Loucy (cell line): ENCODE data around the gene PIAS3.
"Not testable (repeated sequence)": the region's sequence is repeated elsewhere in the genome, so short reads cannot be mapped to it uniquely, and the experiment has no call there.

Experiments
- H2AFZ ChIP-seq: fragments of 200-600 bp; sonication (generic); 2 replicates; pipeline ENCODE4 v1.6.0; 2016; ENCODE audit warnings: antibody characterized with exemption, mild to moderate bottlenecking, low read length, moderate library complexity
- H3F3A ChIP-seq: fragments of 200-600 bp; 2 replicates; pipeline ENCODE4 v1.6.0; 2016; ENCODE audit warnings: antibody characterized with exemption, low read depth, mild to moderate bottlenecking
- H3K27me3 ChIP-seq: fragments of 200-600 bp; sonication (generic); 2 replicates; pipeline ENCODE4 v1.6.1; 2014; ENCODE audit warnings: low read length, mild to moderate bottlenecking; ENCODE audit not compliant: insufficient read depth, poor library complexity, severe bottlenecking
- H3K36me3 ChIP-seq: fragments of 200-600 bp; sonication (generic); 2 replicates; pipeline ENCODE4 v1.6.1; 2016; ENCODE audit warnings: low read length; ENCODE audit not compliant: insufficient read depth
- H3K4me1 ChIP-seq: fragments of 200-600 bp; sonication (generic); 2 replicates; pipeline ENCODE4 v1.5.1; 2014; ENCODE audit warnings: low read length, mild to moderate bottlenecking; ENCODE audit not compliant: insufficient read depth, poor library complexity, severe bottlenecking
- H3K4me2 ChIP-seq: fragments of 200-600 bp; sonication (generic); 2 replicates; pipeline ENCODE4 v1.6.0; 2014; ENCODE audit warnings: antibody characterized with exemption, low read length, low read depth, mild to moderate bottlenecking; ENCODE audit not compliant: poor library complexity, severe bottlenecking
- H3K4me3 ChIP-seq: fragments of 200-600 bp; sonication (generic); 2 replicates; pipeline ENCODE4 v1.5.1; 2014; ENCODE audit warnings: low read length, mild to moderate bottlenecking, mixed read lengths; ENCODE audit not compliant: poor library complexity, severe bottlenecking
- H3K79me2 ChIP-seq: fragments of 200-600 bp; sonication (generic); 2 replicates; pipeline ENCODE4 v1.6.1; 2014; ENCODE audit warnings: low read length; ENCODE audit not compliant: insufficient read depth
- H3K9ac ChIP-seq: fragments of 200-600 bp; sonication (generic); 2 replicates; pipeline ENCODE4 v1.6.0; 2014; ENCODE audit warnings: mild to moderate bottlenecking, low read depth, low read length, moderate library complexity; ENCODE audit not compliant: poor library complexity, severe bottlenecking
- H3K9me2 ChIP-seq: fragments of 200-600 bp; sonication (generic); replicated peaks from 2 replicates; pipeline ENCODE4 v1.6.1; 2016; ENCODE audit warnings: low read depth, low read length, mixed read lengths
- H3K9me3 ChIP-seq: fragments of 200-600 bp; sonication (generic); 2 replicates; pipeline ENCODE4 v1.6.1; 2014; ENCODE audit warnings: mild to moderate bottlenecking, antibody characterized with exemption, low read length, low read depth; ENCODE audit not compliant: insufficient read depth
- H4K20me1 ChIP-seq: fragments of 200-600 bp; sonication (generic); 2 replicates; pipeline ENCODE4 v1.6.0; 2014; ENCODE audit warnings: antibody characterized with exemption, low read length, mild to moderate bottlenecking; ENCODE audit not compliant: insufficient read depth, poor library complexity, severe bottlenecking
- EZH2phosphoT487 ChIP-seq: fragments of 200-600 bp; IDR thresholded peaks from 2 replicates; pipeline ENCODE4 v1.6.1; 2018; ENCODE audit warnings: antibody characterized with exemption, mild to moderate bottlenecking, moderate library complexity, borderline replicate concordance
- TF ChIP-seq, protein P1 (sequence below): fragments of 200-600 bp; sonication (generic); conservative IDR thresholded peaks from 2 replicates; pipeline ENCODE4 v1.5.1; 2014; ENCODE audit warnings: mild to moderate bottlenecking, antibody characterized with exemption, low read length

Gene PIAS3

DNA sequence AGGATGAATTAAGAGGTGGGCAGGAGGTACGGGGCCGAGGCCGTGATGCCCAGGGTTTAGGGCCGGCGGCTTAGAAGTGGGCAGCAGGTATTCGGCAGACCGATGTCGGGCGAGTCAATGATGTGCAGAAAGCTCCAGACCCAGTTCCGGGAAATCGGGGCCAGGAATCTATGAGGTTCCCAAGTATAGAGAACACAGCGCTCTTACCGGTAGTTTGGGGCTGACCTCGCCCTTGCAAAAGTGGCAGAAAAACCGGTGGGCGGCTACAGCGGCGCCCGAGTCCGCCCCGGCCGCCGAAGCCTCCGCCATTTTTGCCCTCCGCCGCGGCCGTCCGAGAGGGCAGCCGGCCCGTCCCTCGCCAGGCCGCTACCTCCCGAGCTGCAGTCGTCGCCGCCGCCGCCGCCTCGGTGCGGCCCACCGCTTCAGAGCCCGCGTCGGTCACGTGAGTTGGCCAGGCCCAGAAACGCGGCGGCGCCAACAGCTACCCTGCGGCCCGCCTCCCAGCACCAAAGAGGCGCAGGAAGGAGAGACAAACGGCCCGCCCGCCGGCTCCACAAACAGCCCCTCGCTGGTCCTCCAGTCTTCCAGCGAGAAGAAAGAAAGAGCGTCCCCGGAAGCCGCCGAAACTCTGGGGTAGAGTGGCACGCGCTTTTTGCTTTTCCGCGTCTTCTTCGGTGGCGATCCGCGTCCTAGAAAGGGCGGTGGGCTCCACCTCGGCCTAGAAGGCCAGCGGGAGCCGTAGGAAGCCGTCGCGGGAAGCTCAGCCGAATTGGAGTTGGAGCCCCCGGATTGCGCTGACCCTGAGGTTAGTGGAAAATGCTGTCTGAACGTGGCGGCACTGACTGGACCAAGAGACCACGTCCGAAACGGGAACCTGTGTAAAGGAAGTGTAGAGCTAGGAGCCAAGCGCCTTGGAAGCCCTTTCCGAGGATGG lies 35.0 kb downstream of the PIAS3 start, which contains the start of the genes POLR3C and RNF115:
TSS of gene POLR3C (plus strand) at position 636 of the 934 bp plus-strand sequence. CDS start 1,577 bp downstream, outside the sequence.
TSS of gene RNF115 (minus strand) at position 531 of the 934 bp plus-strand sequence. CDS start at position 309, 222 bp downstream.
- Histone ChIP-seq H3K79me2 (peaks cover 43% of the 10 kb centered on the region), H3K9ac (peak within 1 kb of the TSS; percentile 84), H3K4me3 (peak within 1 kb of the TSS; percentile 89)

DNA sequence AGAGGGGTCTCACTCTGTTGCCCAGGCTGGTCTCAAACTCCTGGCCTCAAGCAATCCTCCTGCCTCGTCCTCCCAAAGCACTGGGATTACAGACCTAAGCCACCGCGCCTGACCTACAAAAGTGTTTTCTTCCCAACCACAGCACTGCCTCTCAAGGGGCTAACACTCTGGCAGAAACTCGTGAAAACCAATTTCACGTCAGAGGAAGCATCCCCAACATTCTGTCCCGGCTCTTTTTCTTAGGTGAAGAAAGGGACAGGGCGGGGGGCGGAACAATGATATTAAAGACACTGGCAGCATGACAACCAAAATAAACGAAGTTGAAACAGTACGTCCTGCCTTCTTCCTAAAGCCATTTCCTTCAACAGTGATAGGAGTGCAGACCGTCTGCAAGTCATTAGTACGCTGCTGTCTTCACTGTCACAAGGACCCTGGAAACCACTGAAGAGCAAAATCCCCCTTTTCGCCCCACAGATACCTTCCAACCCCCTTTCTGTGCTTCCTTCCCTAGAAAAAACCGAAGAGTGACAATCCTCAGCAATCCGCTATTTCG lies 36.0 kb downstream of the PIAS3 start:
- Histone ChIP-seq H3K36me3 (peaks cover 11% of the 10 kb centered on the region; the same call in 1 of the 2 replicates), H3K79me2 (peaks cover 43% of the 10 kb centered on the region), H3K4me2 (peak overlapping the region; percentile 42), H3K4me1 (peaks cover 27% of the 10 kb centered on the region), H3K4me3 (peak overlapping the region; percentile 49), H4K20me1 (peaks cover 21% of the 10 kb centered on the region)
- H2AFZ ChIP-seq, H3K27me3 ChIP-seq, H3K9me3 ChIP-seq, H3K9me2 ChIP-seq, H3K9ac ChIP-seq, H3F3A ChIP-seq: not testable (repeated sequence)

More for the DNA sequence above, 35.0 kb downstream of the PIAS3 start, which contains the start of the genes POLR3C and RNF115:
- Histone ChIP-seq H3K27me3 (no peaks in the 10 kb centered on the region), H3K9me2 (no peaks in the 10 kb centered on the region), H3K9me3 (no peaks in the 10 kb centered on the region), H3K36me3 (peaks cover 21% of the 10 kb centered on the region; the same call in 1 of the 2 replicates), H2AFZ (peak within 1 kb of the TSS; percentile 94), H3K4me2 (peak within 1 kb of the TSS; percentile 82), H3F3A (no peaks in the 10 kb centered on the region), H3K4me1 (peaks cover 34% of the 10 kb centered on the region), H4K20me1 (peaks cover 24% of the 10 kb centered on the region)
- TF ChIP-seq EZH2phosphoT487, result no peak
- TF ChIP-seq, protein P1, sequence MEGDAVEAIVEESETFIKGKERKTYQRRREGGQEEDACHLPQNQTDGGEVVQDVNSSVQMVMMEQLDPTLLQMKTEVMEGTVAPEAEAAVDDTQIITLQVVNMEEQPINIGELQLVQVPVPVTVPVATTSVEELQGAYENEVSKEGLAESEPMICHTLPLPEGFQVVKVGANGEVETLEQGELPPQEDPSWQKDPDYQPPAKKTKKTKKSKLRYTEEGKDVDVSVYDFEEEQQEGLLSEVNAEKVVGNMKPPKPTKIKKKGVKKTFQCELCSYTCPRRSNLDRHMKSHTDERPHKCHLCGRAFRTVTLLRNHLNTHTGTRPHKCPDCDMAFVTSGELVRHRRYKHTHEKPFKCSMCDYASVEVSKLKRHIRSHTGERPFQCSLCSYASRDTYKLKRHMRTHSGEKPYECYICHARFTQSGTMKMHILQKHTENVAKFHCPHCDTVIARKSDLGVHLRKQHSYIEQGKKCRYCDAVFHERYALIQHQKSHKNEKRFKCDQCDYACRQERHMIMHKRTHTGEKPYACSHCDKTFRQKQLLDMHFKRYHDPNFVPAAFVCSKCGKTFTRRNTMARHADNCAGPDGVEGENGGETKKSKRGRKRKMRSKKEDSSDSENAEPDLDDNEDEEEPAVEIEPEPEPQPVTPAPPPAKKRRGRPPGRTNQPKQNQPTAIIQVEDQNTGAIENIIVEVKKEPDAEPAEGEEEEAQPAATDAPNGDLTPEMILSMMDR, result no peak

DNA sequence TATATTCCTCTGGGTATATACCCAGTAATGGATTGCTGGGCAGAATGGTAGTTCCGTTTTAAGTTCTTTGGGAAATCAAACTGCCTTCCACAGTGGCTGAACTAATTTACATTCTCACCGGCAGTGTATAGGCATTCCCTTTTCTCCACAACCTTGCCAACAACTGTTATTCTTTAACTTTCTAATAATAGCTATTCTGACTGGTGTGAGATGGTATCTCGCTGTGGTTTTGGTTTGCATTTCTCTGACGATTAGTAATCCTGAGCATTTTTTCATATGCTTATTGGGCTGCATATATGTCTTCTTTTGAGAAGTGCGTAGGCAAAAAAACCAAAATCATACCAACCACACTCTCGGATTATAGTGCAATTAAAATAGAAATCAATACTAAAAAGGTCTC lies 40.8 kb downstream of the PIAS3 start:
- not testable (repeated sequence) for H3K27me3 ChIP-seq, H3K4me1 ChIP-seq, H3F3A ChIP-seq, H2AFZ ChIP-seq, H3K9me3 ChIP-seq, H4K20me1 ChIP-seq, H3K36me3 ChIP-seq, H3K9ac ChIP-seq, H3K9me2 ChIP-seq
- H3K4me3 ChIP-seq, result peak overlapping the region; percentile 52
- peak overlapping the region; percentile 62 for H3K4me2 ChIP-seq
- H3K79me2 ChIP-seq, result peaks cover 10% of the 10 kb centered on the region; the same call in 1 of the 2 replicates

DNA sequence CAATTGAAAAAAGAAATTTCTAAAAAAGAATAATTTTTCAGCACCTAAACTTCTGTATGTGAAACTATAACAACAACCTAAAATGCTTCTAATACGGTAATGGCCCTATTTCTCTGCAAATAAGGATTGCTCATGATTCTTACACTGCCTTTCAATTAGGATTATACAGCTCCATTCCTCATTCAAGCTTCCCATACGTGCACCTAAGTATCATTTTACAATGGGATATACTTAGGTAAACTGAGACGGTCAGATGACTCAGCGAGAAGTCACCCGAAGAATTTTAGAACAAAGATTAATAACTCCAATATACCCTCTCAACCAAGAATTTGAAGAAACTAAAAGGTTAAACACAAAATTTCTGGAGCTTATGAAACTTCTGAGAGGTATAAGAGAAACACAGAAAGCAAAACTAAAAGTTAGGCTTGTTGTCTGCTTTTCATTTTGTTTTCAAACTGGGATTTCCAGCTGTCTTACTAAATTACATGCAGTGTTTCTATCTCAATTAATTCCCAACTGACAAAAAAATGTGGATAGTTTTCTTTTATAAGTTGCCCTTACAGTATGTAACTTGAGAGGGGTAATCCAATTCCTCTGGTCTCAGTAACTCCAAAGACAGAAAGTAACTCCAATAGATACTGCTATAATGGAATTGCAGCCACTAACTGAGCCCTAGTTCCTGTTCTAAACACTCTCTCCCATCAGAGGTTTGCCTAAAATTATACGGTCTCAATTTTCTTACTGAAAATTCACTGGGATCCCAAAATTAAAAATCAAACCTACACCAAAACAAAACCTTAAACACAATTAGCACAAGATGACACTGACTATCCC lies 45.7 kb downstream of the PIAS3 start:
- H2AFZ ChIP-seq, H3K4me2 ChIP-seq, H3K4me3 ChIP-seq: not testable (repeated sequence)

More for the DNA sequence above, 45.7 kb downstream of the PIAS3 start:
- not testable (repeated sequence) for H3K9ac ChIP-seq, H3K27me3 ChIP-seq, H3K9me3 ChIP-seq, H4K20me1 ChIP-seq, H3K36me3 ChIP-seq, H3F3A ChIP-seq, H3K9me2 ChIP-seq, H3K4me1 ChIP-seq
- H3K79me2 ChIP-seq, result peaks cover 10% of the 10 kb centered on the region
